ENCODE measurements around the gene HRAS. TPM values are rescaled to one million over a fixed set of nuclear protein-coding genes. Genes with fewer than 3 reads are reported as not detected.

Gene HRAS
- total and polyA plus RNA-seq, 2 experiments from 2014 or later, result 62.1 to 76.9 TPM

DNA sequence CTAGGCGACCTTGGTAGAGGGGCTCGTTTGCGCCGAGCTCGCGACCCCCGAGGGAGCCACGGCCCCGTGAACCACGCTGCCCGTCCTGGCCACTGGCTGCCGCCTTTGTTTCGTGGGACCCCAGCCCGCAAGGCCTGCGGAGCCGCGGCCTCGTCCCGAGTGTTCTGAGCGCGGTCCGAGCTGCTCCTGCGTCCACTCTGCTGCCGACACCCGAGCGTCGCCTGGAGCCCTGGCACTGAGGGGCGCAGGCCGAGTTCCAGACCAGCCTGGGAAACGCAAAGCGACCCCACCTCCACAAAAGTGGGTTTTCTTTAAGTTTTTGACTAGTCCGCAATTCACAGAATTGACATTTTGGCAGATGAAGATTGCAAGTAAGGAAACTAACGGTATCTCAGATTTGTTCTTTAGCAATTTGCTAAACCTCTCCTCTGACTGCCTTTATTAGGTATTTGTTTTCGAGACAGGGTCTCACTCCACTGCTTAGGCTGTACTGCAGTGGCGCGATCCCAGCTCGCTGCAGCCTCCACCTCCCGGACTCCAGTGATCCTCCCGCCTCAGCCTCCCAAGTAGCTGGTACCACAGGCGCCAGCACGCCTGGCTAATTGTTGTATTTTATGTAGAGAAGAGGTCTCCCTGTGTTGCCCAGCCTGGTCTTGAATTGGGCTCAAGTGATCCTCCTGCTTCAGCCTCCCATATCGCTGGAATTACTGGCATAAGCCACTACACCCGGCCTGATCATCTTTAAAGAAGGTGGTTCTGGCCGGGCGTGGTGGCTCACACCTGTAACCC, 27.5 kb downstream of the HRAS start:
- Histone ChIP-seq H4K20me1 (ENCODE audit: insufficient read depth) (no peaks in the 10 kb centered on the region), H2AFZ (peak overlapping the region; percentile 41; the same call in 1 of the 2 replicates), H3K27me3 (replicated peaks; ENCODE audit: insufficient read depth) (no peaks in the 10 kb centered on the region), H3K9me3 (ENCODE audit: low read depth) (no peaks in the 10 kb centered on the region), H3K9me2 (ENCODE audit: insufficient read depth) (no peaks in the 10 kb centered on the region), H3K4me2 (ENCODE audit: unreplicated experiment) (peak overlapping the region; percentile 91), H3K27ac (peak overlapping the region; percentile 100), H3K36me3 (ENCODE audit: low read depth) (peaks cover 10% of the 10 kb centered on the region; the same call in 1 of the 2 replicates), H3K4me1 (ENCODE audit: insufficient read depth) (peaks cover 12% of the 10 kb centered on the region), H3K9ac (peak overlapping the region; percentile 100), H3K4me3 (peak overlapping the region; percentile 80), H3K79me2 (ENCODE audit: insufficient read depth) (peaks cover 57% of the 10 kb centered on the region), H3F3A (ENCODE audit: insufficient read depth) (peaks cover 12% of the 10 kb centered on the region)
- TF ChIP-seq EZH2phosphoT487 (IDR thresholded peaks at IDR 0.05; ENCODE audit: insufficient read depth, low read depth) (no peak), EZH2 (IDR thresholded peaks at IDR 0.05; ENCODE audit: insufficient read depth, poor library complexity, severe bottlenecking) (no peak)
- in situ Hi-C loops (cut with MboI), result no loop called here
- 25 to 27% methylated on average over 45 of the region's 45 CpGs for WGBS, 2 experiments (ENCODE audit: low coverage in 1 of 2, low lambda C conversion rate in 2 of 2, missing lambda C conversion rate in 2 of 2)
- DNase-seq, result peak; percentile 64

DNA sequence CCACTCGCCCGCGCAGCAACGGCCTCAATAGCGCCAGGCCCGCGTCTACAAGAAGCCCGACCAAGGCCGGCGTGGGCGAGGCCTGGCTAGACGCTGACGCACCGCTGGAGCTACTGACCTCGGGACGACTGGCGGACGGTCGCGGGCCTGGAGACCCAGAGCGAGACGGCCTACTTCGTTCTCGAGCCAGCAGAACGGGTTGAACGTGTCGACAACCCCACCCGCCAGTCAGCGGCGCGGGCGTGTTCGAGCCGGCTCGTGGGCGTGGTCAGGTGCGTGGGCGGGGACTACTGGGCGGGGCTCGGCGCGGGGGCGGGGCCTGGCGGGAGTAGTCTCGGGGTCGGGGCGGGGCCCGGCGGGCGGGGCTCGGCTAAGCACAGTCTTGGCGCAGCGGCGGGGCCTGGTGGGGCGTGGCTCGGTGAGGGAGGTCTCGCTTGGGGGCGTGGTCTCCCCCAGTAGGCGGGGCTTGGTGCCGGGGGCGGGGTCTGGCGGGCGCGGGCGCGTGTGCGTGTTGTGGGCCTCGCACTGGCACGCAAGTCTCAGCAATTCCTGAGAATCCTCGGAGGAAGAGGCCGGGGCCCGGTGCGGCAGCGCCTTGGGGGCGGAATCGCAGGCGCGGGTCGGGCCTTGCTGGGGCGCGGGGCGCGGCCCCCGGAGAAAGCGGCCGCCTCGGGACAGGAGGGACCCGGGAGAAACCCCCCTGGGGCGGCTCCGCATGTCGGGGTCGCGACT, 28.2 kb downstream of the HRAS start, which contains the start of gene RNH1:
RNH1 (minus strand) TSS at position 248 of the 732 bp plus-strand sequence. CDS start 5,080 bp downstream, outside the sequence.
- Histone ChIP-seq H3K9ac (peak within 1 kb of the TSS; percentile 100), H3K4me1 (ENCODE audit: insufficient read depth) (peaks cover 17% of the 10 kb centered on the region), H3K27ac (peak within 1 kb of the TSS; percentile 100), H3K9me2 (ENCODE audit: insufficient read depth) (no peaks in the 10 kb centered on the region), H3K36me3 (ENCODE audit: low read depth) (0 out of 2 replicates have a peak, but pooled peaks cover 10% of the 10 kb centered on the region), H4K20me1 (ENCODE audit: insufficient read depth) (no peaks in the 10 kb centered on the region), H3K27me3 (replicated peaks; ENCODE audit: insufficient read depth) (no peaks in the 10 kb centered on the region), H3K4me3 (peak within 1 kb of the TSS; percentile 96), H3F3A (ENCODE audit: insufficient read depth) (peaks cover 12% of the 10 kb centered on the region), H3K79me2 (ENCODE audit: insufficient read depth) (peaks cover 65% of the 10 kb centered on the region), H3K9me3 (ENCODE audit: low read depth) (no peaks in the 10 kb centered on the region), H2AFZ (peak within 1 kb of the TSS; percentile 41; the same call in 1 of the 2 replicates), H3K4me2 (ENCODE audit: unreplicated experiment) (peak within 1 kb of the TSS; percentile 98)
- peak; percentile 98 for DNase-seq
- in situ Hi-C loops (cut with MboI), result no loop called here
- 1% methylated on average over 39 to 65 of the region's 93 CpGs for WGBS, 2 experiments (ENCODE audit: low coverage in 1 of 2, low lambda C conversion rate in 2 of 2, missing lambda C conversion rate in 2 of 2)
- no peak for TF ChIP-seq EZH2 (IDR thresholded peaks at IDR 0.05; ENCODE audit: insufficient read depth, poor library complexity, severe bottlenecking)
- TF ChIP-seq EZH2phosphoT487 (IDR thresholded peaks at IDR 0.05; ENCODE audit: insufficient read depth, low read depth), result no peak

DNA sequence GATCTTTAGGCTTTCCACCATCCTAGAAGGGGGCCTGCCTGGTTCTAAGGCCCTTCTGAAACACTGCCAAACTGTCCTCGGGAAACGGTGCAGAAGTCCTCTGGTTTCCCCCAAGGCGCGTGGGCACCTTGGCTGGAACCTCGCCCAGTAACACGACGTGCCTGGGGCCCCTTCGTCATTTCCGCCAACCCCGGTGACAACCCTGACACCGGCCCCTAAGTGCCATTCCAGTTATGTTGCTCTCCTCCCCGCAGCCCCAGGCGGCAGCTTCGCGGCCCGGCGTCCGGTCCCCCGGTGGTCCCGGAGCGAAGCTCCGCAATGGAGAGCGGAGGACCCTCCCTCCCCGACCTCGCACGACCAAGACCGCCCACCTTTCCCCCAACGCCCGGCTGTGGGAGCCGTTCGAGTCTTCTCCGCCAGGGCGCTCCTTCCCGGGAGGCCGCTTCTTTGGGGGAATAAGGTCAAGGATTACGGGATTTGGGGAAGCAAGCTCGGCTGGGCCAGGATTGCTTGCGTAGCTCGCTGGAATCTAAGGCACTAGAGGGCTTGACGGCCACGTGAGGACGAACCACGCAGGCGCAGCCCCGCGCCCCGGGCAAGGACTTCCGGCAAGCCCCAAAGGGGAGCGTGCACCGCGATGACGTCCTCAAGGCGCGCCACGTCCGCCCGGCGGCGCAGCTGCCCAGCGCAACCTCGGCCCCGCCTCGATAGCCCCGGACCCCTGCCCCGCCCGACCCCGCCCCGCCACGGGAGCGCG, 29.0 kb downstream of the HRAS start:
- Histone ChIP-seq H3F3A (ENCODE audit: insufficient read depth) (peaks cover 12% of the 10 kb centered on the region), H3K36me3 (ENCODE audit: low read depth) (0 out of 2 replicates have a peak, but pooled peaks cover 10% of the 10 kb centered on the region), H3K4me3 (peak overlapping the region; percentile 96), H3K27ac (peak overlapping the region; percentile 100), H2AFZ (no peak overlapping the region), H3K79me2 (ENCODE audit: insufficient read depth) (peaks cover 72% of the 10 kb centered on the region), H3K9me2 (ENCODE audit: insufficient read depth) (no peaks in the 10 kb centered on the region), H3K9me3 (ENCODE audit: low read depth) (no peaks in the 10 kb centered on the region), H3K27me3 (replicated peaks; ENCODE audit: insufficient read depth) (no peaks in the 10 kb centered on the region), H3K4me2 (ENCODE audit: unreplicated experiment) (peak overlapping the region; percentile 98), H3K4me1 (ENCODE audit: insufficient read depth) (peaks cover 17% of the 10 kb centered on the region), H4K20me1 (ENCODE audit: insufficient read depth) (no peaks in the 10 kb centered on the region), H3K9ac (peak overlapping the region; percentile 100)
- 1% methylated on average over 44 to 60 of the region's 71 CpGs for WGBS, 2 experiments (ENCODE audit: low coverage in 1 of 2, low lambda C conversion rate in 2 of 2, missing lambda C conversion rate in 2 of 2)
- in situ Hi-C loops (cut with MboI), result no loop called here
- no peak for TF ChIP-seq EZH2 (IDR thresholded peaks at IDR 0.05; ENCODE audit: insufficient read depth, poor library complexity, severe bottlenecking)
- DNase-seq, result peak; percentile 98

DNA sequence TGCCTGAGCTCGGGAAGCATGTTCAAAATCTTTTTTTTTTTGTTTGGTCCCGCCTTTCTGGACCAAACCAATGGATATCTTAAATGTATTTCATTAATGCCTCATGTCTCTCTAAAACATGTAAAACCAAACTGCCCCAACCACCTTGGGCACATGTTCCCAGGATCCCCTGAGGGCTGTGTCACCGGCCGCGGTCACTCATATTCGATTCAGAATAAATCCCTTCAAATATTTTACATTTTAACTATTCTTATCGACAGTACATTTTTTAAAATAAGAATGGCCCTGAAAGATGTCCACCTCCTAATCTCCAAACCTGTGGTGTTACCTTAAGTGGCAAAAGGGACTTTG, 30.4 kb downstream of the HRAS start:
- H3K9me2 ChIP-seq (ENCODE audit: insufficient read depth), result no peaks in the 10 kb centered on the region
- no peak for DNase-seq
- H3K27me3 ChIP-seq (replicated peaks; ENCODE audit: insufficient read depth), result no peaks in the 10 kb centered on the region
- peak overlapping the region; percentile 100 for H3K9ac ChIP-seq
- peaks cover 12% of the 10 kb centered on the region for H3F3A ChIP-seq (ENCODE audit: insufficient read depth)
- 45 to 47% methylated on average over 7 of the region's 7 CpGs for WGBS, 2 experiments (ENCODE audit: low coverage in 1 of 2, low lambda C conversion rate in 2 of 2, missing lambda C conversion rate in 2 of 2)
- H3K4me3 ChIP-seq, result peak overlapping the region; percentile 96
- H3K27ac ChIP-seq, result peak overlapping the region; percentile 100
- H3K9me3 ChIP-seq (ENCODE audit: low read depth), result no peaks in the 10 kb centered on the region
- peaks cover 17% of the 10 kb centered on the region for H3K4me1 ChIP-seq (ENCODE audit: insufficient read depth)
- H3K4me2 ChIP-seq (ENCODE audit: unreplicated experiment), result peak overlapping the region; percentile 98
- TF ChIP-seq EZH2 (IDR thresholded peaks at IDR 0.05; ENCODE audit: insufficient read depth, poor library complexity, severe bottlenecking), result no peak
- no peak for TF ChIP-seq EZH2phosphoT487 (IDR thresholded peaks at IDR 0.05; ENCODE audit: insufficient read depth, low read depth)
- peaks cover 79% of the 10 kb centered on the region for H3K79me2 ChIP-seq (ENCODE audit: insufficient read depth)
- in situ Hi-C loops (cut with MboI), result no loop called here
- H4K20me1 ChIP-seq (ENCODE audit: insufficient read depth), result no peaks in the 10 kb centered on the region
- no peak overlapping the region for H2AFZ ChIP-seq
- H3K36me3 ChIP-seq (ENCODE audit: low read depth), result peaks cover 16% of the 10 kb centered on the region; the same call in 1 of the 2 replicates

Data from GM23248 (cell line).